Measurements from ENCODE around the gene COX5B. TPM values are rescaled to one million over a fixed set of nuclear protein-coding genes. Genes with fewer than 3 reads are reported as not detected.
"Not testable (repeated sequence)": the region's sequence is repeated elsewhere in the genome, so short reads cannot be mapped to it uniquely, and the experiment has no call there.

Gene COX5B
- total RNA-seq, 1 donor from 2014 or later, result 251 TPM

DNA sequence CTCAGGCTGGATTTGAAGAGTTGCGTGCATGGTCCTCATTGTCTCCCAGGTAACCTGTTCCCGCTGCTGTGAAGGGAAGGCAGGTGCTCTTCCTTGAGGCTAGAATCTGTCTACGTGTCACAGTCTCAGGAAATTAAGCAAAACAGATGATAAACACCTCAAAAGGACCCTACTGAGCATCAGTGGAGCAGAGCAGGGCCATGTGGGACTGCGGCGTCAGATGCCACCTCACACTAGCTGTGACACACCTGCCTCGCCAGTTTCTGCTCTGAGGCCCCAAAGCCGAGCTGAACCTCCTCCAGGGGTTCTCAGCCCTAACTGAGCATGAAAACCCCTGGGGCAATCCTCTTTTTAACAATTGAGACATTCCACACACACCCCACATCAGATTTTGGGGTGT is 25.7 kb downstream of the COX5B start:
- intact Hi-C loops (cut with DNase I), result no loop called here
- DNase-seq (ENCODE audit: low spot score in 2 of 2), result no peak
- TF ChIP-seq, protein P1, sequence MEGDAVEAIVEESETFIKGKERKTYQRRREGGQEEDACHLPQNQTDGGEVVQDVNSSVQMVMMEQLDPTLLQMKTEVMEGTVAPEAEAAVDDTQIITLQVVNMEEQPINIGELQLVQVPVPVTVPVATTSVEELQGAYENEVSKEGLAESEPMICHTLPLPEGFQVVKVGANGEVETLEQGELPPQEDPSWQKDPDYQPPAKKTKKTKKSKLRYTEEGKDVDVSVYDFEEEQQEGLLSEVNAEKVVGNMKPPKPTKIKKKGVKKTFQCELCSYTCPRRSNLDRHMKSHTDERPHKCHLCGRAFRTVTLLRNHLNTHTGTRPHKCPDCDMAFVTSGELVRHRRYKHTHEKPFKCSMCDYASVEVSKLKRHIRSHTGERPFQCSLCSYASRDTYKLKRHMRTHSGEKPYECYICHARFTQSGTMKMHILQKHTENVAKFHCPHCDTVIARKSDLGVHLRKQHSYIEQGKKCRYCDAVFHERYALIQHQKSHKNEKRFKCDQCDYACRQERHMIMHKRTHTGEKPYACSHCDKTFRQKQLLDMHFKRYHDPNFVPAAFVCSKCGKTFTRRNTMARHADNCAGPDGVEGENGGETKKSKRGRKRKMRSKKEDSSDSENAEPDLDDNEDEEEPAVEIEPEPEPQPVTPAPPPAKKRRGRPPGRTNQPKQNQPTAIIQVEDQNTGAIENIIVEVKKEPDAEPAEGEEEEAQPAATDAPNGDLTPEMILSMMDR (IDR thresholded peaks at IDR 0.05), result no peak

DNA sequence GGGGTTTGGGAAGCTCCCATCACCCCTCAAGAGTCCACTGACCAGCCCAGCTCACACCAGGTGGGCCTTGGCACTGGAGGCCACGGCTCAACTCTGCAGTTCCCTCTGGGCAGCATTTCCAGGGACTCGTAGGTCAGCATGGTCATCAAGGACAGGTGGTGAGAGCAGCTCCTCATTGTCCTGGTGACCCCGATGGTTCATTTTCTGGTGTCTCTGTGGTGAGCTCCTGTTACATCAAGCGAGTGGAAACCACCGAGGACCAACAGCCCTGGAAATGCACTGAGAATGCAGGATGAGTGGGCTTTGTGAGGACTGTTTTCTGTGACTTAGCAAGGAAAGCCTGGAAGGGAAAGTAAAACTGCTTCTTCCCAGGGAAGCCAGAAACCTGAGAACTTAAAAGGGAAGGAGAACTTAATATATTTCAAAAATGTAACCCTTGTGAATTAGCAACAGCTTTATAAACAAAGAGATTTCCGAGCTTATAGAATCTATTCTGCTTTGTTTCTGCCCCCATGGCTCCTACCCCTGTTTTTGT is 26.8 kb downstream of the COX5B start:
- H3K27ac ChIP-seq; intact Hi-C loops (cut with DNase I); H3K4me3 ChIP-seq; H3K27me3 ChIP-seq; H3K4me1 ChIP-seq; DNase-seq (ENCODE audit: low spot score in 2 of 2); H3K9me3 ChIP-seq; H3K36me3 ChIP-seq: not testable (repeated sequence)

More for the DNA sequence above, 25.7 kb downstream of the COX5B start:
- Histone ChIP-seq H3K27me3 (no peaks in the 10 kb centered on the region), H3K4me3 (no peak overlapping the region), H3K27ac (no peak overlapping the region), H3K9me3 (no peaks in the 10 kb centered on the region), H3K36me3 (no peaks in the 10 kb centered on the region), H3K4me1 (no peaks in the 10 kb centered on the region)

DNA sequence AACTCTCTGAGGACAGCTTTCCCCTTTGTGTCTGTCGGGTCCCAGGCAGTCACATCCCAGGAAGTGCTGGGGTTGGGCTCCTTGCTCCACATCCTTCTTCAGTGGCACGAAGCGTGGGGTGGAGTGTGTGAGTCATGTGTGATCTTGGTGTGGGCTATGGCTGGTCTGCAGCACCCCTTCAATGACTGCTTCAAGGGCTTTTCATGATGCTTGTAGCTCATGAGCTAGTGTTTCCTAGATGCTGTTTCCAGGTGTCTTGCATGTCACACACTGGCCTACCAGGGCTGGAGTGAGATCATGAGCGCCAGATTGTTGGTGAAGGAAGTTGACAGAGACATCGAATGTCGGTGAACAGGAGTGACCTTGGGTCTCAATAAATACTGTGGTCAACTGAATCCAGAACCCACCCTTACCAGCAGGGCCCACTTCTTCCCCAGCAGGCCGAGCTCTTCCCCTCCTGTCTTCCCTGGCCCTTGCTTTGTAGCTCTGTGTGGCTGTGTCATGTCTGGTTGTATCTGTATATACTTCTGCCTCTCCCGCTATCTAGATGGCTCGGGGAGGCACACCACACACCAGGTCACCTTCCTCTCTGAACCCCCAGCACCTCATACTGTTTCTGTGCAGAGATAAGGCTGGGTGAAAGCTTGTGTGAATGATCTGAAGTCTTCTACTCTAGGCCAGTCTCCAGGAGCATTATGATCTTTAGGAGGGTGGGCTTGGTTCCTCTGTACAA is 27.5 kb downstream of the COX5B start:
- intact Hi-C loops (cut with DNase I), result no loop called here

DNA sequence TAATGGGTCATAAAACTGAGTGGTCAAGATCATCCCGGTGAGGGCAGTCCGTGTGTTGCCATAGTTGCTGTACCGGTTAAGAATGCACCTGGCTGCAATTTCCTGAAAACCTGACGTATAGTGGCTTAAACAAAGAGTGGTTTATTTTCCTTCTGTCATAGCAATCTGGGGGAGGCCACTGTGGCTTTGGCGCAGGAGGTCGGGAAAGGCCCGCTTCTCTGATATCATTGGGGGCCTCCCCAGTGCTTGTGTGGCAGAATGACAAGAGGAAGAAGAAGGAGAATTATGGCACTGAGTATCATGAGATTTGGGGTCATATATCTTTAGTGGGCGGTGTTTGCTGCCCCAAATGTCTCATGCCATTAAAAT is 28.0 kb downstream of the COX5B start:
- no peaks in the 10 kb centered on the region for H3K4me1 ChIP-seq
- no peak for DNase-seq (ENCODE audit: low spot score in 2 of 2)
- intact Hi-C loops (cut with DNase I), result no loop called here

More for the DNA sequence above, 27.5 kb downstream of the COX5B start:
- no peaks in the 10 kb centered on the region for H3K4me1 ChIP-seq
- no peaks in the 10 kb centered on the region for H3K9me3 ChIP-seq
- no peaks in the 10 kb centered on the region for H3K36me3 ChIP-seq
- no peaks in the 10 kb centered on the region for H3K27me3 ChIP-seq
- TF ChIP-seq, protein P1 (IDR thresholded peaks at IDR 0.05), result no peak
- no peak overlapping the region for H3K27ac ChIP-seq
- no peak for DNase-seq (ENCODE audit: low spot score in 2 of 2)
- no peak overlapping the region for H3K4me3 ChIP-seq

DNA sequence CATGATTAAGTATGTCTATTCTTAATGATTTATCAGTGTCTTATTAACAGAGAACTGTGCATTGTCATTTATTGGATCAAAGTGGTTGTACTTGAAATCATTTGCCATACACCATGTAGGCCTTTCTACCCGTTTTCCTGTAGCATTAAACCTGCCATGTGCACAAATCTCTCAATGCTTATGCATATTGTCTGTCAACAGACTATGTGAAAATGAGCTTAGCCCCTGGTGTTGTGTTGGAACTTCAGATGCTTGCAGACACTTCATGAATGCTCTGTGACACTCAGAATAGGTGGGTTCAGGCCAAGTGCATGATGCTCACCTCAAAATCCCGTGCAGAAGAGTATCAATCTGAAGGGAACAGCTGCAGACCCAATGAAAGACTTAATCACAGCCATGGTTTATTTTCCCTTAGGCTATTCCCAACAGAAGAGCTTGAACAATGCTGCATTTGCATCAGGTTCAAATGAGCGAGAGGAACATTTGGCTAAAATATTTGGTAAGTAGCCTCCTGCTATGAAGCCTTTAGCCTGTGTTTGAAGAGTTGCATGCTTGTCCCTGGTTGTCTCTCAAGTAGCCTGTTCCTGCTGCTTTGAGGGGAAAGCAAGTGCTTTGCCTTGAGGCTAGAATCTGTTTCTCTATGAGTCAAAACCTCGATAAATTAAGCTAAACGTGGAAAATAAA is 29.7 kb downstream of the COX5B start:
- DNase-seq (ENCODE audit: low spot score in 2 of 2), result no peak
- H3K27me3 ChIP-seq, result no peaks in the 10 kb centered on the region
- no peak overlapping the region for H3K27ac ChIP-seq
- no peak overlapping the region for H3K4me3 ChIP-seq
- H3K36me3 ChIP-seq, result no peaks in the 10 kb centered on the region
- H3K4me1 ChIP-seq, result no peaks in the 10 kb centered on the region
- TF ChIP-seq, protein P1 (IDR thresholded peaks at IDR 0.05), result no peak
- intact Hi-C loops (cut with DNase I), result no loop called here
- no peaks in the 10 kb centered on the region for H3K9me3 ChIP-seq

More for the DNA sequence above, 28.0 kb downstream of the COX5B start:
- no peak overlapping the region for H3K4me3 ChIP-seq
- H3K36me3 ChIP-seq, result no peaks in the 10 kb centered on the region
- no peaks in the 10 kb centered on the region for H3K27me3 ChIP-seq
- H3K27ac ChIP-seq, result no peak overlapping the region
- H3K9me3 ChIP-seq, result no peaks in the 10 kb centered on the region
- TF ChIP-seq, protein P1 (IDR thresholded peaks at IDR 0.05), result no peak

DNA sequence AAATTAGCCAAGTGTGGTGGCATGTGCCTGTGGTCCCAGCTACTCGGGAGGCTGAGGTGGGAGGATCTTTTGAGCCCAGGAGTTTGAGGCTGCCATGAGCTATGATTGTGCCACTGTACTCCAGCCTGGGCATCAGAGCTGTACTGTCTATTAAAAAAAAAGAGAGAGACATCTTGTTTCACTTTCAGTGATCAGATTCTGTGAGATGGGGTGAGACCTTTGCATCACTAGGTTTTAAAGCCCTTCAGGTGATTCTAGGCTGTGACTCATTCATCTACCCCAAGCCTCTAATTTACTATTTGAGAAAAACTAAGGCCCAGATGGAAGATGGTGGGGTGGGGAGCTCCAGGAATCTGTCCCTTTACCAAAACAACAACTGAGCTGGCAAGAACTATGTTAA is 30.8 kb downstream of the COX5B start:
- Histone ChIP-seq H3K4me3 (no peak overlapping the region), H3K27ac (no peak overlapping the region), H3K27me3 (no peaks in the 10 kb centered on the region), H3K36me3 (no peaks in the 10 kb centered on the region), H3K4me1 (no peaks in the 10 kb centered on the region), H3K9me3 (no peaks in the 10 kb centered on the region)
- intact Hi-C loops (cut with DNase I), result no loop called here
- TF ChIP-seq, protein P1 (IDR thresholded peaks at IDR 0.05), result no peak
- no peak for DNase-seq (ENCODE audit: low spot score in 2 of 2)
